Esophagus (tissue), 2 donors: ENCODE results near the gene RNF213. TPM values are rescaled to one million over a fixed set of nuclear protein-coding genes. Genes with fewer than 3 reads are reported as not detected.

Source experiments
- H3K27ac ChIP-seq, 2 donors: one replicate each; pipeline ENCODE4 v1.5.1; 2013; ENCODE audit warnings: low read depth in 2 of 2, mild to moderate bottlenecking in 2 of 2, inconsistent platforms in 1 of 2, low read length in 1 of 2, moderate library complexity in 1 of 2
- H3K27me3 ChIP-seq, 2 donors: one replicate each; pipeline ENCODE4 v1.6.1; 2013; ENCODE audit warnings: low read length in 2 of 2, control low read depth in 1 of 2, mild to moderate bottlenecking in 1 of 2; ENCODE audit not compliant: insufficient read depth in 2 of 2, control insufficient read depth in 1 of 2
- H3K36me3 ChIP-seq, 2 donors: one replicate each; pipeline ENCODE4 v1.6.1; 2013; ENCODE audit warnings: low read length in 1 of 2; ENCODE audit not compliant: control insufficient read depth in 2 of 2, insufficient read depth in 2 of 2
- H3K4me1 ChIP-seq, 2 donors: one replicate each; pipeline ENCODE4 v1.6.1; 2013; ENCODE audit warnings: low read length in 1 of 2; ENCODE audit not compliant: control insufficient read depth in 2 of 2, insufficient read depth in 2 of 2
- H3K4me3 ChIP-seq, 2 donors: one replicate each; pipeline ENCODE4 v1.5.1; 2013; ENCODE audit warnings: low read length in 2 of 2, mild to moderate bottlenecking in 2 of 2, low read depth in 1 of 2, moderate library complexity in 1 of 2
- H3K9me3 ChIP-seq, 2 donors: one replicate each; pipeline ENCODE4 v1.6.1; 2013; ENCODE audit warnings: mild to moderate bottlenecking in 2 of 2, low read depth in 1 of 2, low read length in 1 of 2, moderate library complexity in 1 of 2; ENCODE audit not compliant: control insufficient read depth in 2 of 2, insufficient read depth in 1 of 2
- WGBS, 2 donors: extraction: QIAGEN DNeasy Blood & Tissue Kit; methylation state at CpG; one replicate each; pipeline ENCODE4 v1.1.7; 2013; 5-methylcytosine and 5-hydroxymethylcytosine counted together
- polyA plus RNA-seq, 2 donors: library from polyadenylated mRNA; stranded (reverse); fragments of 200-250 nt; gene quantifications; one replicate each; pipeline ENCODE4 v1.2.3, GENCODE V29; 2013
- donor health status: healthy with polysubstance abuse.
- donor health status: Bipolar disorder and iron deficiency.

RNF213 gene
- polyA plus RNA-seq, 2 donors: 17.9 to 54.7 TPM

GRCh38 chr17:80345841-80346497 lies 85.3 kb downstream of the RNF213 start:
- Histone ChIP-seq H3K27me3 (no peaks in the 10 kb centered on the region), H3K36me3 (peaks cover 54 to 74% of the 10 kb centered on the region in 2 donors), H3K9me3 (no peaks in the 10 kb centered on the region), H3K4me1 (no peaks in the 10 kb centered on the region), H3K27ac (no peak overlapping the region), H3K4me3 (no peak overlapping the region)
- 96 to 97% methylated on average over 27 of the region's 27 CpGs for WGBS, 2 donors

DNA sequence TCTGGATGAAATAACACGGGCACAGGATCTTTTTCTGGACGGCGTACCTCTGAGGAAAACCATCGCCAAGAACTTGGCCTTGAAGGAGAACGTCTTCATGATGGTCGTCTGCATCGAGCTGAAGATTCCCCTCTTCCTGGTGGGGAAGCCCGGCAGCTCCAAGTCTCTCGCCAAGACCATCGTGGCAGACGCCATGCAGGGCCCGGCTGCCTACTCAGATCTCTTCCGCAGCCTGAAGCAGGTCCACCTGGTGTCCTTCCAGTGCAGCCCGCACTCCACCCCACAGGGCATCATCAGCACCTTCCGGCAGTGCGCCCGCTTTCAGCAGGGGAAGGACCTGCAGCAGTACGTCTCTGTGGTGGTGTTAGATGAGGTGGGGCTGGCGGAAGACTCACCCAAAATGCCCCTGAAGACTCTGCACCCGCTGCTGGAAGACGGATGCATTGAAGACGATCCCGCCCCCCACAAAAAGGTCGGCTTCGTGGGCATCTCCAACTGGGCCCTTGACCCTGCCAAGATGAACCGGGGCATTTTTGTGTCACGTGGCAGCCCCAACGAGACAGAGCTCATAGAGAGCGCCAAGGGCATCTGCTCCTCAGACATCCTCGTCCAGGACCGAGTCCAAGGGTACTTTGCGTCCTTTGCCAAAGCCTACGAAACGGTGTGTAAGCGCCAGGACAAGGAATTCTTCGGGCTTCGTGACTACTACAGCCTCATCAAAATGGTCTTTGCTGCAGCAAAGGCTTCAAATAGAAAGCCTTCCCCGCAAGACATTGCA lies 86.0 kb downstream of the RNF213 start:
- no peaks in the 10 kb centered on the region for H3K27me3 ChIP-seq
- no peak overlapping the region for H3K27ac ChIP-seq
- H3K4me1 ChIP-seq: no peaks in the 10 kb centered on the region
- H3K9me3 ChIP-seq: no peaks in the 10 kb centered on the region
- WGBS, 2 donors: 95 to 97% methylated on average over 38 of the region's 38 CpGs
- H3K4me3 ChIP-seq: no peak overlapping the region
- peaks cover 58 to 70% of the 10 kb centered on the region in 2 donors for H3K36me3 ChIP-seq

GRCh38 chr17:80347536-80347935 lies 86.9 kb downstream of the RNF213 start:
- no peaks in the 10 kb centered on the region for H3K27me3 ChIP-seq
- WGBS, 2 donors: 96% methylated on average over 19 of the region's 19 CpGs
- no peak overlapping the region for H3K27ac ChIP-seq
- H3K9me3 ChIP-seq: no peaks in the 10 kb centered on the region
- H3K4me1 ChIP-seq: no peaks in the 10 kb centered on the region
- H3K36me3 ChIP-seq: peaks cover 65 to 70% of the 10 kb centered on the region in 2 donors
- H3K4me3 ChIP-seq: no peak overlapping the region

- H3K27me3 ChIP-seq: no peaks in the 10 kb centered on the region
- H3K27ac ChIP-seq: no peak overlapping the region
- no peaks in the 10 kb centered on the region for H3K4me1 ChIP-seq
- H3K36me3 ChIP-seq: peaks cover 67 to 72% of the 10 kb centered on the region in 2 donors
- no peaks in the 10 kb centered on the region for H3K9me3 ChIP-seq
- WGBS, 2 donors: 96 to 99% methylated on average over 24 of the region's 24 CpGs
- H3K4me3 ChIP-seq: no peak overlapping the region
These were observed 87.3 kb downstream of the RNF213 start for GRCh38 chr17:80347948-80348351.

GRCh38 chr17:80348551-80349150 lies 88.0 kb downstream of the RNF213 start:
- 94 to 95% methylated on average over 17 to 18 of the region's 18 CpGs for WGBS, 2 donors
- H3K4me3 ChIP-seq: no peak overlapping the region
- H3K4me1 ChIP-seq: no peaks in the 10 kb centered on the region
- H3K36me3 ChIP-seq: peaks cover 60 to 72% of the 10 kb centered on the region in 2 donors
- H3K27me3 ChIP-seq: no peaks in the 10 kb centered on the region
- H3K9me3 ChIP-seq: no peaks in the 10 kb centered on the region
- no peak overlapping the region for H3K27ac ChIP-seq

DNA sequence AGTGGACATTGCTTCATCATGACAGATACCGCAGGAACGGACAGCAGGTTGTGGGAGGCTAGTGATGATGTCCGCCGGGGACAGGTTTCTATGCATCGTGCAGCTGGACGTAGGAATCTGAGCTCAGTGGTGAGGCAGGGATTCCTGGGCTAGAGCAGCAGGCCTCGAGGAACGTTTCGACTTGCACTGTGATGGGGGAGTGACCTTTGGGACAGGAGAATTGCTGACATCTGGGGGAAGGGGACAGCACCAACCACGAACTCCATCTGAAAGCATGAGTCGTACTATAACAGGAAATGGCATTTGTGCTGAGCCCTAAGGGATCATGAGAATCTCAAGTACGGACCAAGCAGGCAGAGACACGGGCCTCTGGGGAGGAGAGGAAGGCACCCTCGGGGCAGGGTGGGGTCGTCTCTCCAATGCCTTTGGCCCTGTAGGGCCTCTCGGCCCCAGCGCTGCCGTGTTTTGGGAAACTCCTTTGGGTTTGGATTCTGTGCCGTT lies 88.5 kb downstream of the RNF213 start:
- Histone ChIP-seq H3K4me1 (no peaks in the 10 kb centered on the region), H3K27ac (no peak overlapping the region), H3K36me3 (peaks cover 60 to 73% of the 10 kb centered on the region in 2 donors), H3K27me3 (no peaks in the 10 kb centered on the region), H3K9me3 (no peaks in the 10 kb centered on the region), H3K4me3 (no peak overlapping the region)
- WGBS, 2 donors: 73 to 80% methylated on average over 19 of the region's 19 CpGs

DNA sequence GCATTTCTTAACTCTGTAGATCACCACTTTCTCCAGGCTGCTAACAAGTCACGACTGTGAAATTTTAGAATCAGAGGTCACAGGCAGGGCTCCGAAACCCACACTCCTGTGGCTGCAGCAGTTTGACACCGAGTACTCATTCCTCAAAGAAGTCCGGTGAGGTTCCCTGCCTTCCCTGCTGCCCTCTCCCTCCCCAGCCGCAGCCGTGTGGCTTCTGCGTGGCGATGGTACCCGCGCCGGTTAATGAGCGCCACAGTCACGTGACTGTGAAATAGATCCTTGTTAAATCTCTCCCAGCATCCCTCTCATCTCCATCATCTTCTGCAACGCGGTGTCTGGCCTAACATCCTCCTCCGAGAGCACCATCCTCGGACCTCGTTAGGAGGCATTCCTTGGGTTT lies 89.1 kb downstream of the RNF213 start:
- no peaks in the 10 kb centered on the region for H3K27me3 ChIP-seq
- H3K4me1 ChIP-seq: no peaks in the 10 kb centered on the region
- 93 to 96% methylated on average over 18 of the region's 18 CpGs for WGBS, 2 donors
- H3K36me3 ChIP-seq: peaks cover 63 to 76% of the 10 kb centered on the region in 2 donors
- no peaks in the 10 kb centered on the region for H3K9me3 ChIP-seq
- no peak overlapping the region for H3K4me3 ChIP-seq
- H3K27ac ChIP-seq: no peak overlapping the region

DNA sequence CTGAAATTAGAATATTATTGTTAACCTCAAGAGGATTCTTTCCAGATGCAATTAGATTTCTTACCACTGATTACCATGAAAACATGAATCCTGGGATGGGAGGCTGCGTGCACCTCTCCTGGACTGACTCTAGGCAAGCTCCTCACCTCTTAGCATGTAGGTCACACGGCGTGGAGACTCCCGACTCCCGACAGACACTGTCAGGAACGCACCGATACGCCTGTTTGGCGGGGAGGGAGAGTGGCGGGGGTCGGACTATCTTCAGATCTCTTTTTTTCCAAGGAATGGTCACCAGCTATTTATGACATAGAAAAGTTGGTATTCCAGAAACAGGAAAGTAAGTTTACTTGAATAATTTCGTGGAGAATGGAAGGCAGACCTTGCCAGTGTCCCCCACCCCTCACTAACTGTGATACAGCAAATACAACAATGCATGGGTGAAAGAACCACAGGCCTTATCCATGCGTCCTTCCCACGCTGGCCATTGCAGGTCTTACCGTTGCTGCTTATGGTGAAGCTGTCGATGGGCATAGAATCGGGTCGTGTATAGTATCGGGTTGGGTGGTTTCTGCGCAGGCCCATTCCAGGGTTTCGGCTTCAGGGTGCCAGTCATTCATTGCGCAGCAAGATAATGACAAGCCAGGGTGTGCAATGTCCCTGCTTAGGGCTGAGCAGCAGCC lies 91.7 kb downstream of the RNF213 start:
- H3K9me3 ChIP-seq: no peaks in the 10 kb centered on the region
- no peak overlapping the region for H3K27ac ChIP-seq
- no peak overlapping the region for H3K4me3 ChIP-seq
- H3K4me1 ChIP-seq: no peaks in the 10 kb centered on the region
- H3K27me3 ChIP-seq: no peaks in the 10 kb centered on the region
- WGBS, 2 donors: 93 to 95% methylated on average over 22 of the region's 22 CpGs
- H3K36me3 ChIP-seq: peaks cover 42 to 59% of the 10 kb centered on the region in 2 donors

GRCh38 chr17:80352991-80353665 lies 92.5 kb downstream of the RNF213 start:
- WGBS, 2 donors: 95 to 96% methylated on average over 28 of the region's 28 CpGs

More at GRCh38 chr17:80352991-80353665, 92.5 kb downstream of the RNF213 start:
- no peaks in the 10 kb centered on the region for H3K27me3 ChIP-seq
- no peaks in the 10 kb centered on the region for H3K9me3 ChIP-seq
- H3K4me3 ChIP-seq: no peak overlapping the region
- H3K4me1 ChIP-seq: no peaks in the 10 kb centered on the region
- no peak overlapping the region for H3K27ac ChIP-seq
- H3K36me3 ChIP-seq: peaks cover 36 to 52% of the 10 kb centered on the region in 2 donors
